ENCODE measurements around the gene NISCH.

- TF ChIP-seq CTCF (conservative IDR thresholded peaks at IDR 0.05; ENCODE audit: low read depth, low read length), result no peak
- no peak for TF ChIP-seq EZH2phosphoT487 (IDR thresholded peaks at IDR 0.05; ENCODE audit: borderline replicate concordance, low read length)
Observed at GRCh38 chr3:52433328-52433995, 21.9 kb upstream of the NISCH start.

Data from PC-3 (cell line).